OCI-LY7 (cell line): Measurements from ENCODE around the gene FKBP14. TPM values are rescaled to one million over a fixed set of nuclear protein-coding genes. Genes with fewer than 3 reads are reported as not detected.
A peak's percentile ranks its signal among the peaks of the same experiment; 100 is the strongest.

Experiments used
- BruUV-seq: library from RNA; stranded (reverse); fragments of 400-500 nt; replicated peaks from 2 replicates; lab custom pipeline; 2021; lab: Mats Ljungman, UMichigan
- CTCF ChIA-PET: fragments of 300-600 bp; sonication (Branson Sonifier 250); formaldehyde crosslinking; loops from one replicate; lab custom pipeline; 2022; ENCODE audit warnings: antibody characterized with exemption; ENCODE audit not compliant: unreplicated experiment; lab: Charles Lee
- POLR2A ChIA-PET: fragments of 300-600 bp; sonication (Branson Sonifier 250); formaldehyde crosslinking; loops from one replicate; lab custom pipeline; 2022; ENCODE audit warnings: antibody characterized with exemption; lab: Charles Lee
- DNase-seq: peaks from one replicate; pipeline ENCODE4 v3.0.0-alpha.2; 2015; ENCODE audit warnings: low spot score
- H2AFZ ChIP-seq: fragments of 200-600 bp; sonication (generic), shearing (Covaris generic); 2 replicates; pipeline ENCODE4 v1.6.1; 2014; ENCODE audit warnings: mild to moderate bottlenecking, antibody characterized with exemption, low read length, moderate library complexity
- H3K27ac ChIP-seq: fragments of 200-600 bp; sonication (generic); 2 replicates; pipeline ENCODE4 v1.5.1; 2014; ENCODE audit warnings: mixed run types, low read depth, mild to moderate bottlenecking, moderate library complexity, low read length, inconsistent platforms; ENCODE audit not compliant: poor library complexity, severe bottlenecking
- H3K36me3 ChIP-seq: fragments of 200-600 bp; sonication (generic); 2 replicates; pipeline ENCODE4 v1.6.1; 2014; ENCODE audit warnings: mild to moderate bottlenecking, antibody characterized with exemption, low read length, moderate library complexity, mixed read lengths; ENCODE audit not compliant: insufficient read depth
- H3K4me1 ChIP-seq: fragments of 200-600 bp; sonication (generic); 2 replicates; pipeline ENCODE4 v1.5.1; 2014; ENCODE audit warnings: mild to moderate bottlenecking, low read length; ENCODE audit not compliant: insufficient read depth, poor library complexity, severe bottlenecking
- H3K4me2 ChIP-seq: fragments of 200-600 bp; sonication (generic); 2 replicates; pipeline ENCODE4 v1.6.1; 2014; ENCODE audit warnings: mild to moderate bottlenecking, low read length
- H3K4me3 ChIP-seq: fragments of 200-600 bp; sonication (generic); 2 replicates; pipeline ENCODE4 v1.5.1; 2014; ENCODE audit warnings: mild to moderate bottlenecking, low read depth, low read length; ENCODE audit not compliant: poor library complexity, severe bottlenecking
- H3K79me2 ChIP-seq: fragments of 200-600 bp; sonication (generic); 2 replicates; pipeline ENCODE4 v1.6.1; 2016; ENCODE audit warnings: low read depth, mild to moderate bottlenecking, low read length, moderate library complexity, mixed read lengths; ENCODE audit not compliant: insufficient read depth
- H3K9me2 ChIP-seq: fragments of 200-600 bp; sonication (generic); 2 replicates; pipeline ENCODE4 v1.6.1; 2016; ENCODE audit warnings: mild to moderate bottlenecking, low read length, mixed read lengths; ENCODE audit not compliant: insufficient read depth
- H3K9me3 ChIP-seq: fragments of 200-600 bp; sonication (generic); 2 replicates; pipeline ENCODE4 v1.6.1; 2014; ENCODE audit warnings: mild to moderate bottlenecking, mixed run types, low read length, mixed read lengths
- H4K20me1 ChIP-seq: fragments of 200-600 bp; sonication (generic); 2 replicates; pipeline ENCODE4 v1.6.1; 2014; ENCODE audit warnings: mild to moderate bottlenecking, antibody characterized with exemption, low read length, moderate library complexity, mixed read lengths; ENCODE audit not compliant: insufficient read depth
- EZH2phosphoT487 ChIP-seq: fragments of 200-600 bp; sonication (generic); IDR thresholded peaks from 2 replicates; pipeline ENCODE4 v1.6.1; 2018; ENCODE audit warnings: low read depth, borderline replicate concordance, mild to moderate bottlenecking, mixed run types, antibody characterized with exemption, low read length, moderate library complexity, mixed read lengths
- intact Hi-C: fragments of 100-400 bp; cut with micrococcal nuclease; formaldehyde crosslinking; loops from one replicate; pipeline ENCODE4 v1.10.0; 2022; ENCODE audit not compliant: unreplicated experiment
- total RNA-seq, 2 experiments: library from RNA; depleted of rRNA in 1 of 2; stranded (reverse); fragments of >200 nt in 1 of 2; shearing (Covaris generic) in 1 of 2; gene quantifications; 2 replicates each; pipeline ENCODE4 v1.2.3, GENCODE V29; 2014 to 2022
- TF ChIP-seq, protein P1 (sequence below): fragments of 200-600 bp; sonication (generic); conservative IDR thresholded peaks from 2 replicates; pipeline ENCODE4 v1.5.1; 2014; ENCODE audit warnings: mild to moderate bottlenecking, antibody characterized with exemption, low read length, moderate library complexity, mixed read lengths

FKBP14 gene
- total RNA-seq, 2 experiments from 2014 or later, result 5.3 to 15.9 TPM

DNA sequence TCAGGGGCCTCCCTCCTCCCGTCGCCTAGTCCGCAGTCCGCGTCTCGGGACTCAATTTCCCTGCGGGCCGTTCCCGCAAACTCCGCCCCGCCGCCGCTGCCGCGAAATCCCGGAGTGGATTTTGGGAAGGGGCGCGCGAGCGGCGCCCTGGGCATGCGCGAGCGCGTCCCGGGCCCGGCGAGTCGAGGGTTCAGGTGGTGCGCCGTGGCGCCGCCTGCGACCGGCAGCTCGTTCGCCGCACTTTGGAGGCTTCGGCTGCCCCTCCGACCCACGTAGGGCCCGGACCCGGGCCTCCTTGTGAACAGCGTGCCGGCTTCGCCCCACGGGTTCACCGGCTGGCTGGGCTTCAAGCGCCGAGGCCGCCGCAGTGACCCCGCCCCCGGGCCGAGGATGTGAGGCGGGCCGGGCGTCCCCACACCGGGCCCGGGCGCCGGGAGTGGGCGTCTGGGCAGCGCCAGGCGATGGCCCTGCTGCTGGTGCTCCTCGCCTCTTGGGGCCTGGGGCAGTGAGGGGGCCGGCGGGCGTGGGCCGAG is 1.8 kb upstream of the FKBP14 start, which contains the start of gene PLEKHA8:
Gene PLEKHA8, plus strand, starts transcription at position 197 of the 533 bp plus-strand sequence. CDS start 351 bp downstream, outside the sequence.
- peak within 1 kb of the TSS; percentile 81 for H3K4me3 ChIP-seq
- no peaks in the 10 kb centered on the region; the same call in 1 of the 2 replicates for H4K20me1 ChIP-seq
- H3K79me2 ChIP-seq, result peaks cover 60% of the 10 kb centered on the region
- intact Hi-C loops, result loop anchor here (2.0 to 5.0 kb wide), 3 partner anchors 89 to 451 kb away; partner anchors contain the start of gene NOD1
- peak within 1 kb of the TSS; percentile 98 for H3K4me2 ChIP-seq
- TF ChIP-seq, protein P1, sequence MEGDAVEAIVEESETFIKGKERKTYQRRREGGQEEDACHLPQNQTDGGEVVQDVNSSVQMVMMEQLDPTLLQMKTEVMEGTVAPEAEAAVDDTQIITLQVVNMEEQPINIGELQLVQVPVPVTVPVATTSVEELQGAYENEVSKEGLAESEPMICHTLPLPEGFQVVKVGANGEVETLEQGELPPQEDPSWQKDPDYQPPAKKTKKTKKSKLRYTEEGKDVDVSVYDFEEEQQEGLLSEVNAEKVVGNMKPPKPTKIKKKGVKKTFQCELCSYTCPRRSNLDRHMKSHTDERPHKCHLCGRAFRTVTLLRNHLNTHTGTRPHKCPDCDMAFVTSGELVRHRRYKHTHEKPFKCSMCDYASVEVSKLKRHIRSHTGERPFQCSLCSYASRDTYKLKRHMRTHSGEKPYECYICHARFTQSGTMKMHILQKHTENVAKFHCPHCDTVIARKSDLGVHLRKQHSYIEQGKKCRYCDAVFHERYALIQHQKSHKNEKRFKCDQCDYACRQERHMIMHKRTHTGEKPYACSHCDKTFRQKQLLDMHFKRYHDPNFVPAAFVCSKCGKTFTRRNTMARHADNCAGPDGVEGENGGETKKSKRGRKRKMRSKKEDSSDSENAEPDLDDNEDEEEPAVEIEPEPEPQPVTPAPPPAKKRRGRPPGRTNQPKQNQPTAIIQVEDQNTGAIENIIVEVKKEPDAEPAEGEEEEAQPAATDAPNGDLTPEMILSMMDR, result no peak
- TF ChIP-seq EZH2phosphoT487, result no peak
- CTCF ChIA-PET, result no interaction called here
- POLR2A ChIA-PET, result interaction anchor here (0.6 to 2.4 kb wide), 5 partner anchors 15 to 232 kb away, joined by 3 to 10 read pairs (median 5); no protein-coding TSS in a partner anchor
- peak within 1 kb of the TSS; percentile 84 for H2AFZ ChIP-seq
- peak; percentile 94 for DNase-seq
- peaks cover 5% of the 10 kb centered on the region; the same call in 1 of the 2 replicates for H3K36me3 ChIP-seq
- peak within 1 kb of the TSS; percentile 69 for H3K27ac ChIP-seq
- no peaks in the 10 kb centered on the region for H3K9me2 ChIP-seq
- H3K4me1 ChIP-seq, result peaks cover 56% of the 10 kb centered on the region
- no peaks in the 10 kb centered on the region for H3K9me3 ChIP-seq
- no TSS peak for BruUV-seq

DNA sequence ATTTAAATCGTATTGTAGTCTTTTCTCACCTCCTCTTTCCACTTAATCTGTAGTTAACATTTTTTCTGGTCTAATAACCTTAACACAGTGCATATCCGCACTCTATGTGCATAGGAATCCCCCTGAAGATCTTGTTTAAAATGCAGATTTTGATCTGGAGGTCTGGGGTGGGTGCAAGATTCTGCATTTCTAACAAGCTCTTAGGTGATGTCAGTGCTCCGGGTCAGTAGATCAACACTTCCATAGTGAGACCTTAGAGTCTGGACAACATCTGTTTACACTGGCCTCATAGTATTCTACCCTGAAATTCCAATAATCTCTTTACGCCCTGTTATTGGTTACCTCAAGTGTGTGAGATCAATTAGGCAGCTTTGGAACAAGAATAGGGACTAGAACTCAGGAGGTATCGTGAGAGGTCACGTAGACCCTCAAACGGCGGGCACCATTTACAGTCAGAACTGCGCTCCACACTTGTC is 1.3 kb upstream of the FKBP14 start:
- DNase-seq, result no peak
- Histone ChIP-seq H2AFZ (peak overlapping the region; percentile 84), H3K79me2 (peaks cover 65% of the 10 kb centered on the region), H3K9me3 (no peaks in the 10 kb centered on the region), H3K4me2 (peak overlapping the region; percentile 98), H3K9me2 (no peaks in the 10 kb centered on the region), H3K36me3 (peaks cover 5% of the 10 kb centered on the region; the same call in 1 of the 2 replicates), H4K20me1 (no peaks in the 10 kb centered on the region; the same call in 1 of the 2 replicates), H3K4me1 (peaks cover 56% of the 10 kb centered on the region), H3K4me3 (peak overlapping the region; percentile 81), H3K27ac (peak overlapping the region; percentile 69)
- TF ChIP-seq EZH2phosphoT487, result no peak
- TF ChIP-seq, protein P1, result no peak
- BruUV-seq, result no TSS peak
- ChIA-PET POLR2A (interaction anchor here (0.6 to 1.5 kb wide), 8 partner anchors 7 to 205 kb away, joined by 3 to 6 read pairs (median 4); no protein-coding TSS in a partner anchor), CTCF (no interaction called here)
- intact Hi-C loops, result loop anchor here (2.0 to 5.0 kb wide), 3 partner anchors 90 to 451 kb away; partner anchors contain the start of gene NOD1
